B cell (primary cell): ENCODE measurements around the gene MED22. TPM values are rescaled to one million over a fixed set of nuclear protein-coding genes. Genes with fewer than 3 reads are reported as not detected.

Source experiments
- ATAC-seq: fragments of 200-7000 bp; cut with Tn5 transposase; one replicate; pipeline ENCODE4 v1.10.0; 2021; ENCODE audit warnings: low read depth, mild to moderate bottlenecking, moderate number of reproducible peaks, moderate library complexity
- CTCF ChIA-PET: fragments of 350-600 bp; sonication (Branson Sonifier 250); formaldehyde crosslinking; loops from one replicate; lab custom pipeline; 2021; ENCODE audit warnings: antibody characterized with exemption, inconsistent platforms; lab: Charles Lee
- POLR2A ChIA-PET: fragments of 350-600 bp; sonication (Branson Sonifier 250); formaldehyde crosslinking; loops from one replicate; lab custom pipeline; 2021; ENCODE audit warnings: antibody characterized with exemption; lab: Charles Lee
- DNase-seq: peaks from one replicate; pipeline ENCODE4 v3.0.0; 2013
- H2AFZ ChIP-seq: 2 replicates; pipeline ENCODE4 v1.6.1; 2012; ENCODE audit warnings: mild to moderate bottlenecking, low read depth, low read length; ENCODE audit not compliant: insufficient read depth, poor library complexity, severe bottlenecking
- H3K27ac ChIP-seq, 2 donors: 1 replicate in 1 of 2; 2 replicates in 1 of 2; pipeline ENCODE4 v1.5.1; 2012 to 2013; ENCODE audit warnings: low read length in 2 of 2, mild to moderate bottlenecking in 2 of 2, moderate library complexity in 1 of 2
- H3K27me3 ChIP-seq, 4 experiments: fragments of 200-600 bp in 1 of 4; sonication (generic) in 1 of 4; replicated peaks in 1 of 4; 1 replicate in 2 of 4; 2 replicates in 2 of 4; pipeline versions ENCODE4 v1.6.1 to v1.7.0; 2013 to 2016; ENCODE audit warnings: low read length in 3 of 4, mild to moderate bottlenecking in 2 of 4, mixed read lengths in 1 of 4, moderate library complexity in 1 of 4; ENCODE audit not compliant: insufficient read depth in 4 of 4, control insufficient read depth in 3 of 4; ENCODE audit errors: control extremely low read depth in 1 of 4
- H3K36me3 ChIP-seq, 2 experiments: replicated peaks in 1 of 2; 1 replicate in 1 of 2; 2 replicates in 1 of 2; pipeline versions ENCODE4 v1.6.1 to v1.7.1; 2013; ENCODE audit warnings: low read length in 1 of 2; ENCODE audit not compliant: insufficient read depth in 2 of 2, control insufficient read depth in 1 of 2; ENCODE audit errors: control extremely low read depth in 1 of 2, extremely low read depth in 1 of 2
- H3K4me1 ChIP-seq, 2 donors: fragments of 200-600 bp in 1 of 2; sonication (generic) in 1 of 2; 1 replicate in 1 of 2; 2 replicates in 1 of 2; pipeline versions ENCODE4 v1.5.1 to v1.6.1; 2013 to 2017; ENCODE audit warnings: low read length in 2 of 2; ENCODE audit not compliant: control insufficient read depth in 2 of 2, insufficient read depth in 2 of 2
- H3K4me2 ChIP-seq: replicated peaks from 2 replicates; pipeline ENCODE3; 2012; ENCODE audit warnings: mild to moderate bottlenecking, low read depth, low read length; ENCODE audit not compliant: poor library complexity, severe bottlenecking
- H3K4me3 ChIP-seq, 5 experiments: fragments of 200-600 bp in 1 of 5; sonication (generic) in 1 of 5; 1 replicate in 3 of 5; 2 replicates in 2 of 5; pipeline versions ENCODE4 v1.5.1 to v1.7.0; 2011 to 2016; ENCODE audit warnings: low read length in 4 of 5, mild to moderate bottlenecking in 4 of 5, low read depth in 2 of 5, control low read depth in 1 of 5, moderate library complexity in 1 of 5; ENCODE audit not compliant: insufficient read depth in 1 of 5; ENCODE audit errors: control extremely low read depth in 1 of 5, extremely low read depth in 1 of 5
- H3K79me2 ChIP-seq: fragments of 200-600 bp; sonication (generic); one replicate; pipeline ENCODE4 v1.6.0; 2016; ENCODE audit warnings: low read length; ENCODE audit not compliant: control insufficient read depth, insufficient read depth
- H3K9ac ChIP-seq: fragments of 200-600 bp; sonication (generic); 2 replicates; pipeline ENCODE4 v1.6.1; 2017; ENCODE audit warnings: mild to moderate bottlenecking, low read length, moderate library complexity
- H3K9me3 ChIP-seq, 3 donors: one replicate each; pipeline versions ENCODE4 v1.6.1 to v1.7.1; 2013; ENCODE audit warnings: low read length in 2 of 3; ENCODE audit not compliant: control insufficient read depth in 2 of 3, insufficient read depth in 1 of 3; ENCODE audit errors: control extremely low read depth in 1 of 3
- H4K20me1 ChIP-seq: 2 replicates; pipeline ENCODE4 v1.6.0; 2012; ENCODE audit warnings: mild to moderate bottlenecking, low read length; ENCODE audit not compliant: insufficient read depth, control insufficient read depth, poor library complexity, severe bottlenecking
- H3K27ac Mint-ChIP-seq: one replicate; pipeline ENCODE4 v1.8.0; 2021; ENCODE audit warnings: mixed read lengths
- H3K27me3 Mint-ChIP-seq: one replicate; pipeline ENCODE4 v1.8.0; 2021; ENCODE audit warnings: mixed read lengths
- H3K4me1 Mint-ChIP-seq: one replicate; pipeline ENCODE4 v1.8.0; 2021; ENCODE audit warnings: mixed read lengths
- H3K4me3 Mint-ChIP-seq: one replicate; pipeline ENCODE4 v1.8.0; 2021; ENCODE audit warnings: mixed read lengths
- H3K9me3 Mint-ChIP-seq: one replicate; pipeline ENCODE4 v1.8.0; 2022; ENCODE audit warnings: mixed read lengths; ENCODE audit not compliant: insufficient read depth
- CTCF ChIP-seq: fragments of 200-600 bp; IDR thresholded peaks from one replicate; pipeline ENCODE4 v1.8.0; 2022; ENCODE audit warnings: antibody characterized with exemption, mild to moderate bottlenecking
- EZH2 ChIP-seq: IDR thresholded peaks from 2 replicates; pipeline ENCODE4 v1.6.1; 2012; ENCODE audit warnings: borderline replicate concordance, low read depth, mild to moderate bottlenecking, moderate library complexity, low read length; ENCODE audit not compliant: insufficient read depth, poor library complexity, severe bottlenecking
- WGBS: methylation state at CpG from one replicate; pipeline ENCODE4 v1.1.5; 2013; ENCODE audit warnings: missing lambda C conversion rate; ENCODE audit not compliant: insufficient coverage; 5-methylcytosine and 5-hydroxymethylcytosine counted together
- intact Hi-C: fragments of 100-400 bp; cut with micrococcal nuclease; formaldehyde crosslinking; loops from one replicate; pipeline ENCODE4 v1.10.0; 2022
- polyA plus RNA-seq: library from polyadenylated mRNA; depleted of rRNA; stranded (reverse); fragments of >200 nt; gene quantifications from 2 replicates; pipeline ENCODE4 v1.2.3, GENCODE V29; 2012
- total RNA-seq, 2 donors: library from RNA; stranded (reverse); fragments of 120-200 nt in 1 of 2; gene quantifications; 1 replicate in 1 of 2; 2 replicates in 1 of 2; pipeline versions ENCODE4 v1.2.3 to v1.2.4, GENCODE V29; 2013 to 2022

MED22 gene
- total and polyA plus RNA-seq, 2 donors (not counting 1 experiment from before 2014, with no cell fraction given), result 44.9 to 50.4 TPM

GRCh38 chr9:133387680-133388079, 39.7 kb upstream of the MED22 start:
- no peak overlapping the region for H2AFZ ChIP-seq
- no peaks in the 10 kb centered on the region for H3K36me3 ChIP-seq
- no peaks in the 10 kb centered on the region for H3K4me1 ChIP-seq
- CTCF ChIA-PET, result no interaction called here
- no peak overlapping the region for H3K9ac ChIP-seq
- H3K27me3 ChIP-seq, result peaks cover 0 to 12% (median 0%) of the 10 kb centered on the region in 4 experiments
- intact Hi-C loops, result no loop called here
- no peaks in the 10 kb centered on the region for H4K20me1 ChIP-seq
- H3K27ac Mint-ChIP-seq, result no peak overlapping the region
- no peak for DNase-seq
- ATAC-seq, result no peak
- peaks cover 8% of the 10 kb centered on the region for H3K27me3 Mint-ChIP-seq
- no peak overlapping the region for H3K4me2 ChIP-seq
- POLR2A ChIA-PET, result no interaction called here
- no peak overlapping the region for H3K27ac ChIP-seq
- no peak overlapping the region for H3K4me3 ChIP-seq
- no peaks in the 10 kb centered on the region for H3K4me1 Mint-ChIP-seq
- WGBS, result 93% methylated on average over 9 of the region's 9 CpGs
- no peaks in the 10 kb centered on the region for H3K9me3 Mint-ChIP-seq
- TF ChIP-seq CTCF (no peak), EZH2 (no peak)
- H3K4me3 Mint-ChIP-seq, result no peak overlapping the region
- no peaks in the 10 kb centered on the region for H3K9me3 ChIP-seq
- H3K79me2 ChIP-seq, result no peaks in the 10 kb centered on the region

GRCh38 chr9:133386338-133386737, 38.4 kb upstream of the MED22 start:
- DNase-seq (no peak), ATAC-seq (no peak)
- Histone ChIP-seq H3K9me3 (no peaks in the 10 kb centered on the region), H3K9ac (no peak overlapping the region), H3K4me3 (no peak overlapping the region), H3K4me2 (no peak overlapping the region), H3K27ac (no peak overlapping the region), H3K4me1 (no peaks in the 10 kb centered on the region), H2AFZ (no peak overlapping the region), H3K36me3 (no peaks in the 10 kb centered on the region), H3K79me2 (no peaks in the 10 kb centered on the region), H3K27me3 (peaks cover 0 to 12% (median 0%) of the 10 kb centered on the region in 4 experiments), H4K20me1 (no peaks in the 10 kb centered on the region)
- Mint-ChIP-seq H3K9me3 (no peaks in the 10 kb centered on the region), H3K27me3 (peaks cover 8% of the 10 kb centered on the region), H3K27ac (no peak overlapping the region), H3K4me1 (no peaks in the 10 kb centered on the region), H3K4me3 (no peak overlapping the region)
- CTCF ChIA-PET, result interaction anchor here (2.2 kb wide), 1 partner anchor 200 kb away, joined by 5 read pairs; no protein-coding TSS in a partner anchor
- no peak for TF ChIP-seq EZH2
- TF ChIP-seq CTCF, result no peak
- POLR2A ChIA-PET, result no interaction called here
- 94% methylated on average over 13 of the region's 13 CpGs for WGBS
- intact Hi-C loops, result no loop called here
